NB4 (cell line): ENCODE measurements around the gene RIMS4.

ENCODE experiments used
- DNase-seq: peaks from one replicate; pipeline ENCODE4 v3.0.0; 2010; ENCODE audit warnings: low read depth
- H3K4me3 ChIP-seq: one replicate; pipeline ENCODE4 v1.5.1; 2011; ENCODE audit warnings: mild to moderate bottlenecking, low read depth, low read length, moderate library complexity
- MAX ChIP-seq: IDR thresholded peaks from 2 replicates; pipeline ENCODE4 v1.6.1; 2011; ENCODE audit warnings: low read depth, low read length
- MYC ChIP-seq: IDR thresholded peaks from 2 replicates; pipeline ENCODE4 v1.6.1; 2011; ENCODE audit warnings: low read depth, low read length
- POLR2A ChIP-seq: IDR thresholded peaks from 2 replicates; pipeline ENCODE4 v1.6.1; 2011; ENCODE audit warnings: mild to moderate bottlenecking; ENCODE audit not compliant: insufficient read length; ENCODE audit errors: extremely low read depth
- TF ChIP-seq, protein P1 (sequence below): IDR thresholded peaks from one replicate; pipeline ENCODE4 v1.5.1; 2012; ENCODE audit warnings: low read depth, low read length

Gene RIMS4

GRCh38 chr20:44790638-44791393 is 19.5 kb downstream of the RIMS4 start:
- no peak overlapping the region for H3K4me3 ChIP-seq
- DNase-seq, result no peak
- TF ChIP-seq MAX (no peak), POLR2A (no peak), MYC (no peak)
- TF ChIP-seq, protein P1, sequence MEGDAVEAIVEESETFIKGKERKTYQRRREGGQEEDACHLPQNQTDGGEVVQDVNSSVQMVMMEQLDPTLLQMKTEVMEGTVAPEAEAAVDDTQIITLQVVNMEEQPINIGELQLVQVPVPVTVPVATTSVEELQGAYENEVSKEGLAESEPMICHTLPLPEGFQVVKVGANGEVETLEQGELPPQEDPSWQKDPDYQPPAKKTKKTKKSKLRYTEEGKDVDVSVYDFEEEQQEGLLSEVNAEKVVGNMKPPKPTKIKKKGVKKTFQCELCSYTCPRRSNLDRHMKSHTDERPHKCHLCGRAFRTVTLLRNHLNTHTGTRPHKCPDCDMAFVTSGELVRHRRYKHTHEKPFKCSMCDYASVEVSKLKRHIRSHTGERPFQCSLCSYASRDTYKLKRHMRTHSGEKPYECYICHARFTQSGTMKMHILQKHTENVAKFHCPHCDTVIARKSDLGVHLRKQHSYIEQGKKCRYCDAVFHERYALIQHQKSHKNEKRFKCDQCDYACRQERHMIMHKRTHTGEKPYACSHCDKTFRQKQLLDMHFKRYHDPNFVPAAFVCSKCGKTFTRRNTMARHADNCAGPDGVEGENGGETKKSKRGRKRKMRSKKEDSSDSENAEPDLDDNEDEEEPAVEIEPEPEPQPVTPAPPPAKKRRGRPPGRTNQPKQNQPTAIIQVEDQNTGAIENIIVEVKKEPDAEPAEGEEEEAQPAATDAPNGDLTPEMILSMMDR, result no peak

- TF ChIP-seq MAX, result no peak
- no peak for TF ChIP-seq MYC
- no peak for TF ChIP-seq POLR2A
- TF ChIP-seq, protein P1, result no peak
- DNase-seq, result no peak
- H3K4me3 ChIP-seq, result no peak overlapping the region
These were observed 21.5 kb downstream of the RIMS4 start for GRCh38 chr20:44788706-44789456.

- no peak overlapping the region for H3K4me3 ChIP-seq
- TF ChIP-seq MYC, result no peak
- TF ChIP-seq POLR2A, result no peak
- no peak for TF ChIP-seq MAX
- TF ChIP-seq, protein P1, result no peak
- no peak for DNase-seq
These were observed 23.0 kb downstream of the RIMS4 start for GRCh38 chr20:44787299-44787698.

GRCh38 chr20:44785768-44786167 is 24.6 kb downstream of the RIMS4 start:
- DNase-seq, result no peak
- TF ChIP-seq MAX (no peak), POLR2A (no peak), MYC (no peak)
- TF ChIP-seq, protein P1, result no peak
- H3K4me3 ChIP-seq, result no peak overlapping the region

GRCh38 chr20:44784688-44785087 is 25.7 kb downstream of the RIMS4 start:
- DNase-seq, result no peak
- TF ChIP-seq POLR2A (no peak), MAX (no peak), MYC (no peak)
- TF ChIP-seq, protein P1, result no peak
- no peak overlapping the region for H3K4me3 ChIP-seq
